Measurements from ENCODE around the gene SCO2. TPM values are rescaled to one million over a fixed set of nuclear protein-coding genes. Genes with fewer than 3 reads are reported as not detected.

SCO2 gene
- total and polyA plus RNA-seq, 2 of the 13 experiments (the other 11 are each of a cell fraction or from before 2014, with no cell fraction given): 0.32 to 3.7 TPM

DNA sequence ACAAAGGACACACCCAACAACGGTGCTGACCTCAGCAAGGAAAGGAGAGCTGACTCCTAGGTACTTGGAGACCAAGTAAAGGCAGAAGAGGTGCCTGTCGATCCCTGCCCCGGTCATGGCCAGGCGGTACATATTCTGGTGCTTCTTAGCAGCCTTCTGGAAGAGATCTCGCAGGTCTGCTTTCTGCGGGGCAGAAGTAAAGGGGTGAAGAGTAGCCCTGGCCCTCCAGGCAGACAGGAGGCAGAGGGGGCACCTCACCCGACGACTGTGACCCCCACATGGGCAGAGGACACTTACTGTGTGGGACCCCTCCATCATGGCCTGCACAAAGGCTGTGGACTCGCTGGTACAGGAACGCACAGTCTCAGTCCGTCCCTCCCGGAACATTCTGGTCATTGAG, 45.5 kb upstream of the SCO2 start:
- Histone ChIP-seq H3K27me3 (ENCODE audit: control insufficient read depth in 1 of 2, insufficient read depth in 2 of 2, low read length in 2 of 2) (no peaks in the 10 kb centered on the region), H3K4me2 (ENCODE audit: low read depth, low read length) (no peak overlapping the region), H3K4me1 (ENCODE audit: insufficient read depth, low read length) (peaks cover 29% of the 10 kb centered on the region), H3K9ac (ENCODE audit: insufficient read depth, low read depth, low read length) (no peak overlapping the region), H3K9me3 (ENCODE audit: low read length) (no peaks in the 10 kb centered on the region), H3K79me2 (ENCODE audit: insufficient read depth, low read length) (no peaks in the 10 kb centered on the region), H3K36me3 (replicated peaks in 1 of 2; ENCODE audit: control insufficient read depth in 1 of 2, insufficient read depth in 2 of 2, low read length in 2 of 2) (peaks cover 4 to 5% of the 10 kb centered on the region in 2 experiments; a peak in 2 of 5 replicates), H3K27ac (ENCODE audit: extremely low read length, insufficient read depth, low read length) (no peak overlapping the region), H2AFZ (ENCODE audit: low read length) (no peak overlapping the region), H4K20me1 (ENCODE audit: insufficient read depth, low read length) (no peaks in the 10 kb centered on the region), H3K4me3 (replicated peaks in 1 of 3; ENCODE audit: insufficient read depth in 1 of 3, low read depth in 2 of 3, low read length in 3 of 3) (no peak overlapping the region)
- WGBS (ENCODE audit: low lambda C conversion rate): 92% methylated on average over 7 of the region's 12 CpGs
- POLR2A ChIA-PET: interaction anchor here (1.2 to 3.2 kb wide), 2 partner anchors 11 to 51 kb away, joined by 4 to 30 read pairs; partner anchors contain the start of gene CHKB
- FAIRE-seq (no peak), DNase-seq (ENCODE audit: low spot score) (no peak), ATAC-seq (no peak)
- BruUV-seq (replicated peaks): no TSS peak
- in situ Hi-C loops (cut with HindIII; ENCODE audit: extremely low pct_ligation_motif_present, low pct_unique_long_range_greater_than_20kb): no loop called here
- CTCF ChIA-PET (ENCODE audit: low intra/inter-chr PET ratio, low total read pairs): no interaction called here
- TF ChIP-seq BATF2 (CRISPR knock-in tag; IDR thresholded peaks at IDR 0.05) (no peak), FOXO4 (CRISPR knock-in tag; conservative IDR thresholded peaks at IDR 0.05) (0 out of 2 replicates have a peak, but pooled peaks have one; percentile 29)
- TF ChIP-seq, protein P1, sequence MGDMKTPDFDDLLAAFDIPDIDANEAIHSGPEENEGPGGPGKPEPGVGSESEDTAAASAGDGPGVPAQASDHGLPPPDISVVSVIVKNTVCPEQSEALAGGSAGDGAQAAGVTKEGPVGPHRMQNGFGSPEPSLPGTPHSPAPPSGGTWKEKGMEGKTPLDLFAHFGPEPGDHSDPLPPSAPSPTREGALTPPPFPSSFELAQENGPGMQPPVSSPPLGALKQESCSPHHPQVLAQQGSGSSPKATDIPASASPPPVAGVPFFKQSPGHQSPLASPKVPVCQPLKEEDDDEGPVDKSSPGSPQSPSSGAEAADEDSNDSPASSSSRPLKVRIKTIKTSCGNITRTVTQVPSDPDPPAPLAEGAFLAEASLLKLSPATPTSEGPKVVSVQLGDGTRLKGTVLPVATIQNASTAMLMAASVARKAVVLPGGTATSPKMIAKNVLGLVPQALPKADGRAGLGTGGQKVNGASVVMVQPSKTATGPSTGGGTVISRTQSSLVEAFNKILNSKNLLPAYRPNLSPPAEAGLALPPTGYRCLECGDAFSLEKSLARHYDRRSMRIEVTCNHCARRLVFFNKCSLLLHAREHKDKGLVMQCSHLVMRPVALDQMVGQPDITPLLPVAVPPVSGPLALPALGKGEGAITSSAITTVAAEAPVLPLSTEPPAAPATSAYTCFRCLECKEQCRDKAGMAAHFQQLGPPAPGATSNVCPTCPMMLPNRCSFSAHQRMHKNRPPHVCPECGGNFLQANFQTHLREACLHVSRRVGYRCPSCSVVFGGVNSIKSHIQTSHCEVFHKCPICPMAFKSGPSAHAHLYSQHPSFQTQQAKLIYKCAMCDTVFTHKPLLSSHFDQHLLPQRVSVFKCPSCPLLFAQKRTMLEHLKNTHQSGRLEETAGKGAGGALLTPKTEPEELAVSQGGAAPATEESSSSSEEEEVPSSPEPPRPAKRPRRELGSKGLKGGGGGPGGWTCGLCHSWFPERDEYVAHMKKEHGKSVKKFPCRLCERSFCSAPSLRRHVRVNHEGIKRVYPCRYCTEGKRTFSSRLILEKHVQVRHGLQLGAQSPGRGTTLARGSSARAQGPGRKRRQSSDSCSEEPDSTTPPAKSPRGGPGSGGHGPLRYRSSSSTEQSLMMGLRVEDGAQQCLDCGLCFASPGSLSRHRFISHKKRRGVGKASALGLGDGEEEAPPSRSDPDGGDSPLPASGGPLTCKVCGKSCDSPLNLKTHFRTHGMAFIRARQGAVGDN (CRISPR knock-in tag; IDR thresholded peaks at IDR 0.05): 0 out of 2 replicates have a peak, but pooled peaks have one; percentile 2
- intact Hi-C loops (cut with micrococcal nuclease; ENCODE audit: unreplicated experiment): no loop called here

Measured in HepG2 (cell line).